Thyroid gland (tissue), 4 donors: ENCODE measurements around the gene IPO9. TPM values are rescaled to one million over a fixed set of nuclear protein-coding genes. Genes with fewer than 3 reads are reported as not detected.
A peak's percentile ranks its signal among the peaks of the same experiment; 100 is the strongest.

Source experiments
- DNase-seq, 2 donors: peaks; one replicate each; pipeline ENCODE4 v3.0.0-alpha.2; 2019
- H3K27ac ChIP-seq, 3 donors: fragments of 200-600 bp; sonication (generic); 1 replicate in 2 of 3; 2 replicates in 1 of 3; pipeline ENCODE4 v1.5.1; 2016 to 2019; ENCODE audit warnings: mild to moderate bottlenecking in 1 of 3, moderate library complexity in 1 of 3
- H3K27me3 ChIP-seq: fragments of 200-600 bp; sonication (generic); one replicate; pipeline ENCODE4 v1.5.1; 2019
- H3K36me3 ChIP-seq, 2 donors: fragments of 200-600 bp; sonication (generic); one replicate each; pipeline ENCODE4 v1.5.1; 2016 to 2019
- H3K4me1 ChIP-seq, 2 donors: fragments of 200-600 bp; sonication (generic); one replicate each; pipeline ENCODE4 v1.5.1; 2017 to 2019
- H3K4me3 ChIP-seq, 3 donors: fragments of 200-600 bp; sonication (generic); replicated peaks in 1 of 3; 1 replicate in 2 of 3; 2 replicates in 1 of 3; pipeline ENCODE4 v1.5.1; 2016; ENCODE audit warnings: mild to moderate bottlenecking in 1 of 3
- H3K9me3 ChIP-seq: fragments of 200-600 bp; sonication (generic); one replicate; pipeline ENCODE4 v1.5.1; 2017
- CTCF ChIP-seq, 6 experiments: fragments of 200-600 bp in 3 of 6; fragments of 450-650 bp in 3 of 6; sonication (generic) in 3 of 6; IDR thresholded peaks; one replicate each; pipeline ENCODE4 v1.5.1; 2016 to 2019; ENCODE audit warnings: antibody characterized with exemption in 6 of 6, mild to moderate bottlenecking in 2 of 6, inconsistent platforms in 1 of 6, moderate library complexity in 1 of 6
- POLR2A ChIP-seq, 2 donors: fragments of 450-650 bp; IDR thresholded peaks; one replicate each; pipeline ENCODE4 v1.6.1; 2017; ENCODE audit warnings: antibody characterized with exemption in 2 of 2, mild to moderate bottlenecking in 2 of 2, moderate library complexity in 1 of 2
- WGBS, 2 donors: methylation state at CpG; one replicate each; pipeline ENCODE4 v1.1.5; 2017; 5-methylcytosine and 5-hydroxymethylcytosine counted together
- intact Hi-C: fragments of 100-400 bp; cut with DNase I; formaldehyde crosslinking; loops from one replicate; pipeline ENCODE4 v1.15.1; 2023
- total RNA-seq, 4 donors: library from RNA; depleted of rRNA; stranded (reverse); fragments of >200 nt; gene quantifications; one replicate each; pipeline ENCODE4 v1.2.3, GENCODE V29; 2016

IPO9 gene
- total RNA-seq, 4 donors from 2014 or later: 28.4 to 42.1 (median 36.7) TPM

GRCh38 chr1:201782353-201782752 lies 46.6 kb upstream of the IPO9 start:
- no peak for TF ChIP-seq POLR2A (IDR thresholded peaks at IDR 0.05)
- TF ChIP-seq CTCF (IDR thresholded peaks at IDR 0.05): no peak
- no peak overlapping the region for H3K4me3 ChIP-seq
- DNase-seq: no peak
- no peaks in the 10 kb centered on the region for H3K9me3 ChIP-seq
- WGBS, 2 donors: 98 to 99% methylated on average over 5 to 11 of the region's 12 CpGs
- H3K36me3 ChIP-seq: peaks cover 11 to 18% of the 10 kb centered on the region in 2 donors
- H3K4me1 ChIP-seq: peaks cover 0 to 33% of the 10 kb centered on the region in 2 donors
- intact Hi-C loops: no loop called here
- no peaks in the 10 kb centered on the region for H3K27me3 ChIP-seq
- peak overlapping the region in 1 of 3 donors; percentile 31 for H3K27ac ChIP-seq

- 95 to 98% methylated on average over 2 of the region's 2 CpGs for WGBS, 2 donors
- DNase-seq: no peak
- Histone ChIP-seq H3K36me3 (peaks cover 11 to 18% of the 10 kb centered on the region in 2 donors), H3K27ac (no peak overlapping the region), H3K27me3 (no peaks in the 10 kb centered on the region), H3K9me3 (no peaks in the 10 kb centered on the region), H3K4me3 (no peak overlapping the region), H3K4me1 (peaks cover 0 to 26% of the 10 kb centered on the region in 2 donors)
- TF ChIP-seq POLR2A (IDR thresholded peaks at IDR 0.05): no peak
- no peak for TF ChIP-seq CTCF (IDR thresholded peaks at IDR 0.05)
- intact Hi-C loops: no loop called here
Observed at GRCh38 chr1:201783058-201783457, 45.9 kb upstream of the IPO9 start.

- Histone ChIP-seq H3K9me3 (no peaks in the 10 kb centered on the region), H3K27me3 (no peaks in the 10 kb centered on the region), H3K4me1 (peaks cover 0 to 21% of the 10 kb centered on the region in 2 donors), H3K27ac (no peak overlapping the region), H3K36me3 (peaks cover 11 to 18% of the 10 kb centered on the region in 2 donors), H3K4me3 (no peak overlapping the region)
- 94 to 97% methylated on average over 6 of the region's 6 CpGs for WGBS, 2 donors
- no peak for TF ChIP-seq CTCF (IDR thresholded peaks at IDR 0.05)
- no peak for TF ChIP-seq POLR2A (IDR thresholded peaks at IDR 0.05)
- intact Hi-C loops: no loop called here
- no peak for DNase-seq
Observed at GRCh38 chr1:201783572-201783971, 45.4 kb upstream of the IPO9 start.

- 93 to 95% methylated on average over 2 of the region's 2 CpGs for WGBS, 2 donors
- Histone ChIP-seq H3K36me3 (peaks cover 11 to 18% of the 10 kb centered on the region in 2 donors), H3K4me3 (no peak overlapping the region), H3K4me1 (peaks cover 0 to 18% of the 10 kb centered on the region in 2 donors), H3K27ac (no peak overlapping the region), H3K9me3 (no peaks in the 10 kb centered on the region), H3K27me3 (no peaks in the 10 kb centered on the region)
- TF ChIP-seq POLR2A (IDR thresholded peaks at IDR 0.05) (no peak), CTCF (IDR thresholded peaks at IDR 0.05) (no peak)
- DNase-seq: no peak
- intact Hi-C loops: no loop called here
Observed at GRCh38 chr1:201785291-201785690, 43.7 kb upstream of the IPO9 start.

GRCh38 chr1:201786824-201787223 lies 42.1 kb upstream of the IPO9 start:
- Histone ChIP-seq H3K27me3 (no peaks in the 10 kb centered on the region), H3K4me1 (peaks cover 0 to 22% of the 10 kb centered on the region in 2 donors), H3K27ac (peak overlapping the region in 2 of 3 donors; percentile 11 to 26), H3K4me3 (no peak overlapping the region), H3K36me3 (peaks cover 11 to 29% of the 10 kb centered on the region in 2 donors), H3K9me3 (no peaks in the 10 kb centered on the region)
- 68 to 94% methylated on average over 5 of the region's 5 CpGs for WGBS, 2 donors
- no peak for TF ChIP-seq POLR2A (IDR thresholded peaks at IDR 0.05)
- no peak for TF ChIP-seq CTCF (IDR thresholded peaks at IDR 0.05)
- intact Hi-C loops: no loop called here
- DNase-seq: no peak
